Measurements from ENCODE around the gene SOX3. TPM values are rescaled to one million over a fixed set of nuclear protein-coding genes. Genes with fewer than 3 reads are reported as not detected.
A peak's percentile ranks its signal among the peaks of the same experiment; 100 is the strongest.

The SOX3 gene
- total RNA-seq = not detected

- H3K27me3 ChIP-seq = peaks cover 0 to 99% (median 67%) of the 10 kb centered on the region in 4 donors
- no peaks in the 10 kb centered on the region for H3K9me3 ChIP-seq
- H3K36me3 ChIP-seq = no peaks in the 10 kb centered on the region
- H3K4me1 ChIP-seq = peaks cover 8 to 51% (median 42%) of the 10 kb centered on the region in 4 donors
- intact Hi-C loops (cut with DNase I) = no loop called here
- no peak within 1 kb of the TSS for H3K27ac ChIP-seq (replicated peaks in 1 of 4)
- peak within 1 kb of the TSS; percentile 43 to 53 (median 46) for H3K4me3 ChIP-seq
- no peak for DNase-seq (ENCODE audit: extremely low spot score)
- WGBS = 38% methylated on average over 39 of the region's 87 CpGs
- TF ChIP-seq CTCF (IDR thresholded peaks at IDR 0.05) (no peak), EP300 (IDR thresholded peaks at IDR 0.05) (no peak), POLR2AphosphoS5 (IDR thresholded peaks at IDR 0.05) (no peak), POLR2A (IDR thresholded peaks at IDR 0.05; ENCODE audit: low read depth) (no peak)
Observed at GRCh38 chrX:140504371-140505324, at the start of gene SOX3. Gene SOX3 (minus strand): TSS chrX:140505069. CDS start chrX:140505060, 9 bp downstream.

GRCh38 chrX:140548985-140549384 is 44.1 kb upstream of the SOX3 start:
- Histone ChIP-seq H3K27me3 (peaks cover 0 to 4% (median 0%) of the 10 kb centered on the region in 4 donors), H3K36me3 (no peaks in the 10 kb centered on the region), H3K9me3 (no peaks in the 10 kb centered on the region), H3K4me1 (no peaks in the 10 kb centered on the region), H3K27ac (replicated peaks in 1 of 4) (no peak overlapping the region), H3K4me3 (no peak overlapping the region)
- no peak for DNase-seq (ENCODE audit: extremely low spot score)
- intact Hi-C loops (cut with DNase I) = no loop called here
- TF ChIP-seq POLR2AphosphoS5 (IDR thresholded peaks at IDR 0.05) = no peak
- TF ChIP-seq POLR2A (IDR thresholded peaks at IDR 0.05; ENCODE audit: low read depth) = no peak
- no peak for TF ChIP-seq EP300 (IDR thresholded peaks at IDR 0.05)
- 100% methylated on average over 1 of the region's 1 CpG for WGBS

GRCh38 chrX:140526171-140526570 is 21.3 kb upstream of the SOX3 start:
- Histone ChIP-seq H3K27ac (replicated peaks in 1 of 4) (no peak overlapping the region), H3K4me1 (no peaks in the 10 kb centered on the region), H3K36me3 (no peaks in the 10 kb centered on the region), H3K9me3 (no peaks in the 10 kb centered on the region), H3K27me3 (peaks cover 0 to 14% (median 0%) of the 10 kb centered on the region in 4 donors), H3K4me3 (no peak overlapping the region)
- 44% methylated on average over 5 of the region's 5 CpGs for WGBS
- no peak for DNase-seq (ENCODE audit: extremely low spot score)
- intact Hi-C loops (cut with DNase I) = no loop called here
- TF ChIP-seq CTCF (IDR thresholded peaks at IDR 0.05) = no peak

GRCh38 chrX:140525448-140525847 is 20.6 kb upstream of the SOX3 start:
- no peaks in the 10 kb centered on the region for H3K36me3 ChIP-seq
- no peak for DNase-seq (ENCODE audit: extremely low spot score)
- H3K27me3 ChIP-seq = peaks cover 0 to 18% (median 0%) of the 10 kb centered on the region in 4 donors
- H3K4me3 ChIP-seq = no peak overlapping the region
- no peak overlapping the region for H3K27ac ChIP-seq (replicated peaks in 1 of 4)
- no peaks in the 10 kb centered on the region for H3K9me3 ChIP-seq
- H3K4me1 ChIP-seq = no peaks in the 10 kb centered on the region
- TF ChIP-seq POLR2AphosphoS5 (IDR thresholded peaks at IDR 0.05) (no peak), POLR2A (IDR thresholded peaks at IDR 0.05; ENCODE audit: low read depth) (no peak), EP300 (IDR thresholded peaks at IDR 0.05) (no peak), CTCF (IDR thresholded peaks at IDR 0.05) (no peak)
- intact Hi-C loops (cut with DNase I) = no loop called here
- WGBS = 19% methylated on average over 2 of the region's 2 CpGs

- no peak for DNase-seq (ENCODE audit: extremely low spot score)
- no peak overlapping the region for H3K27ac ChIP-seq (replicated peaks in 1 of 4)
- H3K27me3 ChIP-seq = peaks cover 0 to 18% (median 0%) of the 10 kb centered on the region in 4 donors
- H3K4me1 ChIP-seq = no peaks in the 10 kb centered on the region
- H3K9me3 ChIP-seq = no peaks in the 10 kb centered on the region
- WGBS = 45% methylated on average over 2 of the region's 2 CpGs
- H3K36me3 ChIP-seq = no peaks in the 10 kb centered on the region
- TF ChIP-seq POLR2A (IDR thresholded peaks at IDR 0.05; ENCODE audit: low read depth) (no peak), EP300 (IDR thresholded peaks at IDR 0.05) (no peak), POLR2AphosphoS5 (IDR thresholded peaks at IDR 0.05) (no peak), CTCF (IDR thresholded peaks at IDR 0.05) (no peak)
- H3K4me3 ChIP-seq = no peak overlapping the region
- intact Hi-C loops (cut with DNase I) = no loop called here
Observed at GRCh38 chrX:140524556-140524955, 19.7 kb upstream of the SOX3 start.

Data from esophagus muscularis mucosa (tissue), 4 donors.